Motor neuron (in vitro differentiated cells): ENCODE data around the gene GTF3C6. TPM values are rescaled to one million over a fixed set of nuclear protein-coding genes. Genes with fewer than 3 reads are reported as not detected.

ENCODE experiments used
- ATAC-seq, 8 experiments: fragments of 200-7000 bp; cut with Tn5 transposase; replicated peaks in 6 of 8; 2 replicates each; pipeline ENCODE4 v1.8.0; 2021; ENCODE audit warnings: mild to moderate bottlenecking in 8 of 8, moderate library complexity in 8 of 8
- H3K27ac ChIP-seq, 2 donors: fragments of 250-450 bp; sonication (Bioruptor Pico); 2 replicates each; pipeline ENCODE4 v1.9.0; 2021; ENCODE audit warnings: antibody characterized with exemption in 2 of 2, mild to moderate bottlenecking in 2 of 2, moderate library complexity in 1 of 2
- H3K4me1 ChIP-seq, 2 donors: fragments of 250-450 bp; sonication (Bioruptor Pico); replicated peaks in 1 of 2; 2 replicates each; pipeline ENCODE4 v1.6.1; 2021; ENCODE audit warnings: antibody characterized with exemption in 2 of 2, mild to moderate bottlenecking in 2 of 2, moderate library complexity in 1 of 2
- H3K4me3 ChIP-seq, 5 donors: fragments of 250-450 bp; sonication (Bioruptor Pico); 2 replicates each; pipeline ENCODE4 v1.9.0; 2021; ENCODE audit warnings: antibody characterized with exemption in 5 of 5, mild to moderate bottlenecking in 5 of 5, moderate library complexity in 4 of 5
- WGBS, 10 experiments: fragments of 450-650 bp; shearing (Covaris generic); methylation state at CpG; one replicate each; pipeline ENCODE4 v1.0.0; 2022; 5-methylcytosine and 5-hydroxymethylcytosine counted together
- in situ Hi-C, 9 experiments: fragments of 400-800 bp; cut with MboI; loops; one replicate each; pipeline ENCODE4 v1.15.0; 2021; ENCODE audit warnings: low sequenced_read_pairs in 9 of 9, low pct_unique_long_range_greater_than_20kb in 2 of 9; ENCODE audit not compliant: unreplicated experiment in 9 of 9
- total RNA-seq, 8 experiments: library from RNA; unstranded; fragments of 300-600 nt; gene quantifications; 2 replicates each; pipeline versions ENCODE4 v1.2.3 to v1.2.4, GENCODE V29; 2022

GTF3C6 gene, protein sequence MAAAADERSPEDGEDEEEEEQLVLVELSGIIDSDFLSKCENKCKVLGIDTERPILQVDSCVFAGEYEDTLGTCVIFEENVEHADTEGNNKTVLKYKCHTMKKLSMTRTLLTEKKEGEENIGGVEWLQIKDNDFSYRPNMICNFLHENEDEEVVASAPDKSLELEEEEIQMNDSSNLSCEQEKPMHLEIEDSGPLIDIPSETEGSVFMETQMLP
- 10 to 100 TPM; 43.6 to 93.4 (median 72.1) TPM for total RNA-seq

DNA sequence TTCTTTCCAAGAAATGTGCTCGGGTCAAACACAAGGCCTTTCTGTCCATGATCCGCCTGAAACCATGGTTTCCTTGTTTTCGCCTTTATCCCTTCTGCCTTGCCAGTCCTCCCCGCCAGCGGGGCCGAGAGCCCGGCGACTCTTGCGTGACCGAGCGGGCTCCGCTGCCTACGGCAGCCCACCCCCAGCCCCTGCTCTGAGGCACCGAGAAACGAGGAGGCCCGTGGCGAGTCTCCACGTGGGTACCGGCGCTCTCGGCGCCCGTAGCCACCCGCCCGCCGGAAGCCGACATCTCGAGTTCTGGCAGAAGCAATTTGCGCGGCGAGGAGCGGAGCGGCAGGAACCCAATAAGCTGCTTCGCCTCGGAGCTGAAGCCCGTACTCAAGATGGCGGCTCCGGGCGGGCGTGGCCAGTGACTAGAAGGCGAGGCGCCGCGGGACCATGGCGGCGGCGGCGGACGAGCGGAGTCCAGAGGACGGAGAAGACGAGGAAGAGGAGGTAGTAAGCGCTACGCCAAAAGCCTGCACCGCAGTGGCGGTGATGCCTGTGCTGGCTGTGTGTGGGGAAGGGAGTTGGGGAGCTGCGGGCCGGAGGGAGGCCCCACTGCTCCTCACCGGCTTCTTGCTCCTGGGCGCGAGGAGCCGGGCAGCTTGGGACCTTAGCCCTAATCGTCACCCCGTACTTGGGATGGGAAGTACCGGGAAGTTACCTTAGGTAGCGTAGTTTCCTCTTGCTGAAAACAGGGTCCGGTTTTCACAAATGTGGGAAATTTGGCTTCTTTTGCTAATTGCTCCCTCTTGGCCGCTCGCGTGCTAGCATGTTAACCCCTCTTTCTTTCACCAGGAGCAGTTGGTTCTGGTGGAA, at the start of gene GTF3C6:
TSS of gene GTF3C6 (plus strand) at position 378 of the 864 bp plus-strand sequence. CDS start at position 442, 64 bp downstream.
- 0 to 15% (median 10%) methylated on average over 1 to 30 of the region's 70 CpGs; no CpG with 5 or more reads in 1 of the 10 experiments for WGBS, 10 experiments
- Histone ChIP-seq H3K4me1 (peaks cover 3 to 8% of the 10 kb centered on the region in 2 donors), H3K27ac (peak within 1 kb of the TSS; percentile 81 to 95), H3K4me3 (peak within 1 kb of the TSS; percentile 50 to 75 (median 54))
- in situ Hi-C loops: no loop called here
- peak; percentile 94 to 98 (median 96) for ATAC-seq

DNA sequence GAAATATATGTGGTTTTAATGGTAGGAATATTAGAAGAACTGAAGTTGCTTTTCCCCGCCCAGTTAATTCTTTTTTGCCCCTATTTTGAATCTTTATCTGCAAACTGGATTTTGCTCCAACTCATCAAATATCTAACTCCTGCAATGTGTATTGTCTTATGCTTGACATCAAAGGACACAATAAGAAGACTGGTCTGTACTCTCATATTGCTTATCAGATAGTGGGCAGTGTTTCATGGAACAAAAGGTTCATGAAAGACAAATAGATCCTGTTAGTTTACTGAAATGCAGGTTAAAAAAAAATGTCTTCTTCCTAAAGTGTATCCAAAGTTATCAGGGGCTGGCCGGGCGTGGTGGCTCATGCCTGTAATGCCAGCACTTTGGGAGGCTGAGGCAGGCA, 27.7 kb upstream of the GTF3C6 start:
- H3K27ac ChIP-seq: no peak overlapping the region
- ATAC-seq: no peak
- 45 to 100% (median 91%) methylated on average over 1 to 3 of the region's 3 CpGs for WGBS, 10 experiments
- H3K4me3 ChIP-seq: no peak overlapping the region
- in situ Hi-C loops: loop anchor here in 3 of 9 experiments (25.0 kb wide), 2 partner anchors 243 to 393 kb away; no protein-coding TSS in a partner anchor
- H3K4me1 ChIP-seq: no peaks in the 10 kb centered on the region

DNA sequence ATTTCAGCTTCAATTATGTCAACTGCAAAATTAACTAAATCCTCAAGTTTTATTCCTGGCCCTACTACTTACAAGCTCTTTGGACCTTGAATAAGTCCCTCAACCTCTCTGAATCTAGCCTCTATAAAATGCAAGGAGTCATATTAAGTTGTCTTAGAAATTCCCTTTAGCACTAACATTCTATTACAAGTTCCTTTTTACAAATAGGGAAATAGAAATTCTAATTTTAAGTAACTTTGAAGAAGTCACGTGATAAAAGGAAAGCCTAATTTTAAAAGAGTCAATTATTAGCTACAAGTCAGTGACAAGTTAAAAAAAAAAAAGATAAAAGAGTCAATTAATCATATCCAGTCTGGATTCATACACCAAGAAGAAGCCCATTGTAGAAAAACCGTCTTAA, 24.6 kb upstream of the GTF3C6 start:
- WGBS, 10 experiments: 37 to 100% (median 77%) methylated on average over 1 to 2 of the region's 2 CpGs
- Histone ChIP-seq H3K4me1 (no peaks in the 10 kb centered on the region), H3K4me3 (no peak overlapping the region), H3K27ac (no peak overlapping the region)
- no peak for ATAC-seq
- in situ Hi-C loops: loop anchor here in 3 of 9 experiments (25.0 kb wide), 2 partner anchors 247 to 397 kb away; no protein-coding TSS in a partner anchor

DNA sequence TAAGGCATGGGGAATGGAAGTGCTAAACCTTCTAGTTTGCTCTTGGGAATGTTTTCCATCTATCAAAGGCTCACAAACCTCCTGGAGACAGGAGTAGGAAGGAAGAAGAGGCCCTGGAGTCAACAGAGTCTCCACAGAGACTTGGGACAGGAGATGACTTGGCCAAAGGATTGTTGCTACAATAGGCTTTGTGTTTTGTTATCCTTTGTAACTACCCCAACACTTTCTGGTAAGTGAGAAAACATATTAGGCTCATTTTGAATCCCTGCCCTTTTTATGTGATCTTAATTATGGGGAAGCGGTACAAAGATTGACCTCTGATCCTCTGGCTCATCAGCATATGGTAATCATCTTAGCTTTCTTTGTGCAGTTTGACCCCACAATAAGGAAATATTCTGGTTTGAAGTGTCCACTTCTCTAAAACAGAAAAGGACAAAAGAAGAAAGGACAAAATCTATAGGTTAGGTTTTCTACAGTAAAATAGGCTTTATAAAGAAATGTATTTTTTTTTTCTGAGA, 24.1 kb upstream of the GTF3C6 start:
- 14 to 100% (median 83%) methylated on average over 1 of the region's 1 CpG; no CpG with 5 or more reads in 3 of the 10 experiments for WGBS, 10 experiments
- no peak overlapping the region for H3K4me3 ChIP-seq
- no peaks in the 10 kb centered on the region for H3K4me1 ChIP-seq
- in situ Hi-C loops: loop anchor here in 3 of 9 experiments (25.0 kb wide), 2 partner anchors 247 to 397 kb away; no protein-coding TSS in a partner anchor
- ATAC-seq: no peak
- no peak overlapping the region for H3K27ac ChIP-seq

DNA sequence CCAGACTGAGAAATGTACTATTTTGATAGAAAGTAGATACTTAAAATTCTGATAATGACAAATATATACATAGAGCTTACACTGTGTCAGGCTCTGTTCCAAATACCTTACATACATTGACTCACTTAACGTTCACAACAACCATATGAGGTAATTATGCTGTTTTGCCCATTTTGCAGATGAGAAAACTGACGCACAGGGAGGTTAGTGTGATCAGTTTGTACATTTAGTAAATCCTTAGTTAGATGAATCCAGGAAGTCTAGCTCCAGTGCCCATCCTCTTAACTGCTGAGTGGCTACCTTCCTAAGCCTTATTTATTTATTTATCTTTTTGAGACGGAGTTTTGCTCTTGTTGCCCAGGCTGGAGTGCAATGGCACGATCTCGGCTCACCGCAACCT, 23.3 kb upstream of the GTF3C6 start:
- 50 to 100% (median 83%) methylated on average over 1 to 3 of the region's 6 CpGs; no CpG with 5 or more reads in 4 of the 10 experiments for WGBS, 10 experiments
- in situ Hi-C loops: loop anchor here in 3 of 9 experiments (25.0 kb wide), 2 partner anchors 248 to 398 kb away; no protein-coding TSS in a partner anchor
- Histone ChIP-seq H3K27ac (no peak overlapping the region), H3K4me3 (no peak overlapping the region), H3K4me1 (no peaks in the 10 kb centered on the region)
- no peak for ATAC-seq

DNA sequence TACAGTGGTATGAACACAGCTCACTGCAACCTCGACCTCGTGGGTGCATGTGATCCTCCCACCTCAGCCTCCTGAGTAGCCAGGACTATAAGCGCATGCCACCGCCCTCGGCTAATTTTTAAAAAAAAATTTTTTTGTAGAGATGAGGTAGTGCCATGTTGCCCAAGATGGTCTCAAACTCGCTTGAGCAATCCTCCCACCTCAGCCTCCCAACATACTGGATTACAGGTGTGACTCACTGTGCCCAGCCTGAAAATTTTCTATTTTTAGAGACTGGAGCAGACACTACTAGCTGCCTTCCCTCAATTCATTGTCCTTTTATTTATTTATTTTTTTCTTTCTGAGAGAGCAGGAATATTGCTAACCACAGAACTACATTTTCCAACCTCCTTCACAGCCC, 20.3 kb upstream of the GTF3C6 start:
- Histone ChIP-seq H3K4me3 (no peak overlapping the region), H3K27ac (no peak overlapping the region), H3K4me1 (no peaks in the 10 kb centered on the region)
- in situ Hi-C loops: loop anchor here in 3 of 9 experiments (25.0 kb wide), 2 partner anchors 251 to 401 kb away; no protein-coding TSS in a partner anchor
- 56 to 100% (median 90%) methylated on average over 1 to 5 of the region's 6 CpGs; no CpG with 5 or more reads in 2 of the 10 experiments for WGBS, 10 experiments
- no peak for ATAC-seq

DNA sequence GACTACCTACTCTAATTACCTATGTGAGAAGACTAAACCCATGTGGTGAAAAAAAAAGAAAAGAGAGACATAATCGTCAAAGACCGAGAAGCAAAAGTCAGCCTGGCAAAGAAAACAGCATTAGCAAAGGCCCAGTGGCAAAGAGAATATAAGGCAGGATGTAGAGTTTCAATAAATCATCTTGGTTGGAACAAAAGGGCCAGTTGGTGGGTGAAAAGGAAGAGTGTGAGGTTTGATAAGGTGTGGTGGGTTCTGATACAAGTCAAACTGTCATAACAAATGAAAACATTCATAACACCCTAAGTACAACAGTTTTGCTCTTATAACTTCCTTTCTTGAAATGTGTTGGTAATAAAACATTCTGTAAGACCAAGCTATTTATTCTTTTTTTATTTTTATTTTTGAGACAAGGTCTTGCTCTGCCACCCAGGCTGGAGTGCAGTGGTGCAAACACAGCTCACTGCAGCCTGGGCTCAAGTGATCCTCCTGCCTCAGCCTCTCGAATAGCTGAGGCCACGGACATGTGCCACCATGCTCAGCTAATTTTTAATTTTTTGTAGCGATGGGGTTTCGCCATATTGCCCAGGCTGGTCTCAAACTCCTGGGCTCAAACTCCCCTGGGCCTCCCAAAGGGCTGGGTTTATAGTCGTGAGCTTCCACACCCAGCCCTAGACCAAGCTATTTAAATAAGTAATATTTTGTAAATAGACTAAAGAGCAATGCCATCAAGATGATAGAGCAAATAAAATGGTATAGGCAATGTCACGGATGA, 18.9 kb upstream of the GTF3C6 start:
- Histone ChIP-seq H3K4me3 (no peak overlapping the region), H3K4me1 (no peaks in the 10 kb centered on the region), H3K27ac (no peak overlapping the region)
- WGBS, 10 experiments: 77 to 92% (median 86%) methylated on average over 3 to 8 of the region's 8 CpGs
- in situ Hi-C loops: loop anchor here in 3 of 9 experiments (25.0 kb wide), 2 partner anchors 252 to 402 kb away; no protein-coding TSS in a partner anchor
- no peak for ATAC-seq

DNA sequence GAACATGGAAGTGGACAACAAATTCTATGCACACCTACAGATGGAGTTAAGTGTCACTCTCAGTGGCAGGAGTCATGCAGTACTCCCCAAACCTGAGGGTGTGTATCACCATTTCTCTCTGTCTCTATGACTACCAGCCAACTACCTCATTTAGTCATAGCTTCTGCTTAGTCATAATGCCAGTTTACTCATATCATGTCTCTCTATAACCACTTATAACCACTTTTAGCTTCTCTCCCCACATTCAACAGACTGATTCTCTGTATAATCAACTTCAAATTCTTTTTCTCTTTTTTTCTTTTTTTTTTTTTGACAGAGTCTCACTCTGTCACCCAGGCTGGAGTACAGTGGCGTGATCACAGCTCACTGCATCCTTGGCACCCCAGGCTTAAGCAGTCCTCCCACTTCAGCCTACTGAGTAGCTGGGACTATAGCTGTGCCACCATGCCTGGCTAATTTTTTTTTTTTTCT, 13.8 kb upstream of the GTF3C6 start:
- H3K4me1 ChIP-seq: no peaks in the 10 kb centered on the region
- no peak overlapping the region for H3K4me3 ChIP-seq
- ATAC-seq: peak in 7 of 8 experiments; percentile 21 to 100 (median 74)
- H3K27ac ChIP-seq: no peak overlapping the region
- WGBS, 10 experiments: 17 to 100% (median 82%) methylated on average over 1 of the region's 1 CpG; no CpG with 5 or more reads in 2 of the 10 experiments
- in situ Hi-C loops: loop anchor here in 3 of 9 experiments (25.0 kb wide), 2 partner anchors 257 to 407 kb away; no protein-coding TSS in a partner anchor

DNA sequence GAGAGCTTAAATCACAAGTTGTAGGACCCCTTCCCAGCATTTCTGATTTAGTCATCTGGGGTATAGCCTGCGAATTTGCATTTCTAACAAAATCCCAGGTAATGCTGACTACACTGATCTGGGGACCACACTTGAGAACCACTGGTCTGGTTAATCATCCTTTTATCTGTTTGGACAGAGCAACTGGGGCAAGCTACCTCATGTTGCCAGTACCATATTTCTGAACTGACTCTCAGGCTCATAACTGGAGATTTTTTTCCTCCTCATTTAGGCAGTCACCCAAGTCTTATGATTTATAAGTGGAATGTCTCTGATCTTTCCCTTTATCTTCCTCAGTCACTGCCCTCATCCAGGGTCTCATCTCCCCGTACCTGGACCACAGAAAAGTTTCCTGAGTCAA, 12.0 kb upstream of the GTF3C6 start:
- in situ Hi-C loops: loop anchor here in 3 of 9 experiments (25.0 kb wide), 2 partner anchors 259 to 409 kb away; no protein-coding TSS in a partner anchor
- Histone ChIP-seq H3K27ac (no peak overlapping the region), H3K4me1 (no peaks in the 10 kb centered on the region), H3K4me3 (no peak overlapping the region)
- WGBS, 10 experiments: 50 to 100% (median 89%) methylated on average over 1 to 2 of the region's 2 CpGs; no CpG with 5 or more reads in 2 of the 10 experiments
- no peak for ATAC-seq

DNA sequence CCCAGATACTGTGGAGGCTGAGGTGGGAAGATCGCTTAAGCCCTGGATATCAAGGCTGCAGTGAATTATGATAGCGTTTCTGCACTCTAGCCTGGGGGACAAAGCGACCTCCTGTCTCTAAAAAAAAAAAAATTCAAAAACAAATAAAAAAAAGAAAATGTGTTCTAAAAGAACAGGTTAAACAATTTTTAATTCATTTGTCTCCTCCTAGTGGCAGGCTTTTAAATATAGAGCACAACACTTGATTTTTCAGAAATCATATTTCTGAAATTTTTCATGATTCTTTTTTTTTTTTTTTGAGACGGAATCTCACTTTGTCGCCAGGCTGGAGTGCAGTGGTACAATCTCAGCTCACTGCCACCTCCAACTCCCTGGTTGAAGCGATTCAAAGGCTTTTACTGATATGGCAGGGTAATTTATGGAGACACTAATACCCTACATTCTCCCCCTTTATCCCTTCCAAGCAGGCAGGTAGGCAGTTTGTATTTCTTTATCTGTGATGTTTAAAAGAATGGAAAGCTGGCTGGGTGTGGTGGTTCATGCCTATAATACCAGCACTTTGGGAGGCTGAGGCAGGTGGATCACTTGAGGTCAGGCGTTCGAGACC, 8.7 kb upstream of the GTF3C6 start:
- WGBS, 10 experiments: 0 to 95% (median 71%) methylated on average over 2 to 8 of the region's 8 CpGs
- Histone ChIP-seq H3K4me3 (no peak overlapping the region), H3K27ac (no peak overlapping the region), H3K4me1 (peaks cover 0 to 12% of the 10 kb centered on the region in 2 donors)
- ATAC-seq: peak in 1 of 8 experiments; percentile 18
- in situ Hi-C loops: loop anchor here in 3 of 9 experiments (25.0 kb wide), 2 partner anchors 262 to 412 kb away; no protein-coding TSS in a partner anchor

DNA sequence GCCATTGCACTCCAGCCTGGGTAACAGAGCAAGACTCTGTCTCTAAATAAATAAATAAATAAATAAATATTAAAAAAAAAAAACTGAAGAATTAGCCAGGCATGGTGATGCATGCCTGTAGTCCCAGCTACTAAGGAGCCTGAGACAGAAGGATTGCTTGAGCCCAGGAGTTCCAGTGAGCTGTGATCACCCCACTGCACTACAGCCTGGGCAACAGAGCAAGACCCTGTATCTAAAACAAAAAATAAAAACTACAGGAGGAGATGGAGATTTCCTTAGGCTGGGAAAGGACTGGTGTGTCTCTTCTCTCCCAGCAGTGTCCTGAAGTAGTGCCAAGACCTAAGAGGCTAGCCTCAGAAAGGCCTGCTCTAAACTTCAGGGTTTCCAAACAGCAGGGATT, 8.1 kb upstream of the GTF3C6 start:
- Histone ChIP-seq H3K4me3 (no peak overlapping the region), H3K4me1 (peaks cover 0 to 12% of the 10 kb centered on the region in 2 donors), H3K27ac (no peak overlapping the region)
- ATAC-seq: no peak
- in situ Hi-C loops: no loop called here

DNA sequence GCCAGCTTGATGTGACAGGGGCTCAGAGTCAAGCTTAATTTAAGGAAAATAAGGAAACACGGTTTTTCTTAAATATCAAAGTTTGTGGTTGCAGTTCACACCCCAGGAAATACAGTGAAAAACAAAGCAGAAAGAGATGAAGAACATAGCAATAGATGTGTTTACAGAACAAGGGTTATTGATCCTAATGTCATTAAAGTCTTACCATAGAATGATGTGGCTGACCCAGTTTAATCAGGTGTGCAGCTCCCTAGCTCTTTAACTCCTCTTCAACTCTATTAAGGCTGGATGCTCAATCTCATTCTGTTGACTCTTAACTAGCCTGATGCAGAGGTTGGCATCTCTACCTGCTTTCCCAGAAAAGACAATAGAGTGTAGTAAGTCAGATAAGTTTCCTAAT, 7.5 kb upstream of the GTF3C6 start:
- Histone ChIP-seq H3K4me1 (peaks cover 0 to 12% of the 10 kb centered on the region in 2 donors), H3K4me3 (no peak overlapping the region), H3K27ac (no peak overlapping the region)
- in situ Hi-C loops: no loop called here
- WGBS, 10 experiments: 0 to 100% (median 84%) methylated on average over 1 of the region's 1 CpG; no CpG with 5 or more reads in 6 of the 10 experiments
- no peak for ATAC-seq
